Endothelial cell (in vitro differentiated cells): Measurements from ENCODE around the gene POLQ. TPM values are rescaled to one million over a fixed set of nuclear protein-coding genes. Genes with fewer than 3 reads are reported as not detected.

ENCODE experiments used
- DNase-seq: peaks from one replicate; pipeline ENCODE4 v3.0.0; 2021; ENCODE audit warnings: low spot score
- H3K27ac Mint-ChIP-seq: one replicate; pipeline ENCODE4 v1.8.0; 2021; ENCODE audit warnings: mixed read lengths, inconsistent platforms; ENCODE audit not compliant: unreplicated experiment
- H3K27me3 Mint-ChIP-seq: one replicate; pipeline ENCODE4 v1.8.0; 2021; ENCODE audit warnings: mild to moderate bottlenecking, moderate library complexity, mixed read lengths, inconsistent platforms; ENCODE audit not compliant: unreplicated experiment
- H3K36me3 Mint-ChIP-seq: one replicate; pipeline ENCODE4 v1.8.0; 2021; ENCODE audit warnings: mild to moderate bottlenecking, low read depth, mixed read lengths, inconsistent platforms; ENCODE audit not compliant: unreplicated experiment
- H3K4me1 Mint-ChIP-seq: one replicate; pipeline ENCODE4 v1.8.0; 2021; ENCODE audit warnings: mild to moderate bottlenecking, mixed read lengths, inconsistent platforms; ENCODE audit not compliant: unreplicated experiment
- H3K4me3 Mint-ChIP-seq: one replicate; pipeline ENCODE4 v1.8.0; 2021; ENCODE audit warnings: mild to moderate bottlenecking, mixed read lengths, inconsistent platforms; ENCODE audit not compliant: unreplicated experiment
- H3K9me3 Mint-ChIP-seq: one replicate; pipeline ENCODE4 v1.8.0; 2021; ENCODE audit warnings: mixed read lengths, inconsistent platforms; ENCODE audit not compliant: unreplicated experiment
- total RNA-seq: library from RNA; stranded (reverse); fragmentation: NEBNext Ultra II Directional; extraction: Animal tissue kit (Norgen Biotek cat#: 25700); gene quantifications from one replicate; pipeline ENCODE4 v1.2.1, GENCODE V29; 2021; ENCODE audit not compliant: unreplicated experiment
- TF ChIP-seq, protein P1 (sequence below): fragments of 200-600 bp; sonication (generic); IDR thresholded peaks from one replicate; pipeline ENCODE4 v1.5.0; 2021; ENCODE audit warnings: antibody characterized with exemption; ENCODE audit not compliant: unreplicated experiment

The POLQ gene
- total RNA-seq, 1 donor from 2014 or later, result 2.1 TPM

DNA sequence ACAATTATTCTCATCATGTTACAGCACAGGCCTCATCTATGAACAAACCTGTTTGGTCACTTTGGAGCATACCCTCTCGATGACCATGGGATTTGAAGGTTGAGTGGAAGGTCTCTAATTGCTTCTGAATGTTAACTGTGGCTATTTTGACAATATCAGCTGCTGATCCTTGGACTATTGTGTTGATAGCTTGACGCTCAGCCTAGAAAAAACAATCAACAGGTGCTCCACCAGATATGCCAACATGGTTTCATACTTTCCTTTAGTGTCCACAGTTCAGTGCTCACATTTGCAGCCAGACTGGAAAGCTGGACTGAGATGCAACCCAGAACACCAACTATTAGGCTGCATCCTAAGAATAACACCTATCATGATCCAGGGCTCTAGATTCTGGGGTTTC, 109.7 kb downstream of the POLQ start:
- peaks cover 2% of the 10 kb centered on the region for H3K4me1 Mint-ChIP-seq
- H3K9me3 Mint-ChIP-seq, result no peaks in the 10 kb centered on the region
- no peak overlapping the region for H3K4me3 Mint-ChIP-seq
- H3K27me3 Mint-ChIP-seq, result no peaks in the 10 kb centered on the region
- TF ChIP-seq, protein P1, sequence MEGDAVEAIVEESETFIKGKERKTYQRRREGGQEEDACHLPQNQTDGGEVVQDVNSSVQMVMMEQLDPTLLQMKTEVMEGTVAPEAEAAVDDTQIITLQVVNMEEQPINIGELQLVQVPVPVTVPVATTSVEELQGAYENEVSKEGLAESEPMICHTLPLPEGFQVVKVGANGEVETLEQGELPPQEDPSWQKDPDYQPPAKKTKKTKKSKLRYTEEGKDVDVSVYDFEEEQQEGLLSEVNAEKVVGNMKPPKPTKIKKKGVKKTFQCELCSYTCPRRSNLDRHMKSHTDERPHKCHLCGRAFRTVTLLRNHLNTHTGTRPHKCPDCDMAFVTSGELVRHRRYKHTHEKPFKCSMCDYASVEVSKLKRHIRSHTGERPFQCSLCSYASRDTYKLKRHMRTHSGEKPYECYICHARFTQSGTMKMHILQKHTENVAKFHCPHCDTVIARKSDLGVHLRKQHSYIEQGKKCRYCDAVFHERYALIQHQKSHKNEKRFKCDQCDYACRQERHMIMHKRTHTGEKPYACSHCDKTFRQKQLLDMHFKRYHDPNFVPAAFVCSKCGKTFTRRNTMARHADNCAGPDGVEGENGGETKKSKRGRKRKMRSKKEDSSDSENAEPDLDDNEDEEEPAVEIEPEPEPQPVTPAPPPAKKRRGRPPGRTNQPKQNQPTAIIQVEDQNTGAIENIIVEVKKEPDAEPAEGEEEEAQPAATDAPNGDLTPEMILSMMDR, result no peak
- H3K27ac Mint-ChIP-seq, result no peak overlapping the region
- DNase-seq, result no peak
- no peaks in the 10 kb centered on the region for H3K36me3 Mint-ChIP-seq

DNA sequence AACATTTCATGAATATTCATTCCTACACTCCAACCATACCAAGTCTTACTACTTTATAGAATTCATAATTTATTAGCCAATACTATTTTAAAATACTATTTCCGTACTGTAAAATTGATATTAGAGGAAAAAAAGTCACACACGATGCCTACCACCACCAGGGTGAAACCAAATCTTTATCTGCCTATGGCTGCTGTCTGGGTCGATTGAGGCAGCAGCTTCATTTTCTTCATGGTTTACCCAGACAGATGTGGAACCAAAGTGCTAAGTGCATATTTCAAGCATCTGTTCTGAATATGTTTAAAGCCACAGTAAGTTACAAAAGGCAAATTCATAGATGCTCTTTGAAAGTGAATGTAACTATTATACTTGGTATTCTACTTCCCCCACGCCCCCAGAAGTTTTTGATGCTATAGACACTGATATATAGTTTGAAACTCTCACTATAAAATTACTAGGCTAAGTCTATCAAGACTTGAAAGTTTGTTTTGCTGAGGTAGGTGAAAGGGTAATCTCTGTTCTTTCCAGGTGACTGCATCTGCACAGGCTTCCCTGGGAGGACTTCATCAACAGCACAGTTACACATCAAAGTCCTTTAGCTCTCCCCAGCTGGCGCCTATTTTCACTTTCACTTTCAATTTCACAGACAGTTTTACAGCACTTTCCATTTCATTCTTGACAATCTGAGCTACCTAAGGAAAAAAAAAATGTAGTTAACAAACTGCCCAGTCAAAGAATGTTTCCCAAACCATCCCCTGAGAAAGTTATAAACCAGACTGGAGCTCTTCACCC, 113.9 kb downstream of the POLQ start:
- H3K27me3 Mint-ChIP-seq, result no peaks in the 10 kb centered on the region
- peaks cover 4% of the 10 kb centered on the region for H3K36me3 Mint-ChIP-seq
- TF ChIP-seq, protein P1, result no peak
- no peaks in the 10 kb centered on the region for H3K9me3 Mint-ChIP-seq
- H3K4me1 Mint-ChIP-seq, result peaks cover 2% of the 10 kb centered on the region
- no peak overlapping the region for H3K27ac Mint-ChIP-seq
- no peak for DNase-seq
- H3K4me3 Mint-ChIP-seq, result no peak overlapping the region

DNA sequence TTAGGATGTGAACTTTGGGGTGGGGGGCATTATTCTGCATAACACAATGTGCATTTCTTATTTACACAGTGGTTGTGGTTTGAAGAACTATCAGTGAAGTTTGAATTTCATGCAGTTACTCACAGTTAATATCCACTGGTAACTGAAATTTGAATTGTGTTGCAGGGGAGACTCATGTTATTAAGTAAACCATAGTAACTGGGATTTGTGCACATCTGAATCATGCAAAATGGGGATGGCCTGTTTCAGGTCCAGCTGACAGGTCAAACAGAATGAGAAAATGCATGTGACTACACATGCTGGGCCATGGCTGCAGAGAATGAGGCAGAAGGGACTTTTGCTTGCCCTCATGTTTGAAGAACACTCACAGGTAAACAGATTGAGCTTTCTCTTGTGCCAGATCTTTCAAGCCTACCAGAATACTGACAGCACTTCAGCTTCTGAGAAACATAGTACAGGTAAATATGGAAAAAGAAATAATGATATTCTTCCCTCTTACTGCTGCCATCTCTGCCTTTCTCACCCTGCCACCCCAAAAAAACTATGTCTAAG, 115.0 kb downstream of the POLQ start:
- Mint-ChIP-seq H3K9me3 (no peaks in the 10 kb centered on the region), H3K27me3 (no peaks in the 10 kb centered on the region), H3K36me3 (peaks cover 4% of the 10 kb centered on the region), H3K4me1 (peaks cover 4% of the 10 kb centered on the region), H3K27ac (no peak overlapping the region), H3K4me3 (no peak overlapping the region)
- TF ChIP-seq, protein P1, result no peak
- no peak for DNase-seq

DNA sequence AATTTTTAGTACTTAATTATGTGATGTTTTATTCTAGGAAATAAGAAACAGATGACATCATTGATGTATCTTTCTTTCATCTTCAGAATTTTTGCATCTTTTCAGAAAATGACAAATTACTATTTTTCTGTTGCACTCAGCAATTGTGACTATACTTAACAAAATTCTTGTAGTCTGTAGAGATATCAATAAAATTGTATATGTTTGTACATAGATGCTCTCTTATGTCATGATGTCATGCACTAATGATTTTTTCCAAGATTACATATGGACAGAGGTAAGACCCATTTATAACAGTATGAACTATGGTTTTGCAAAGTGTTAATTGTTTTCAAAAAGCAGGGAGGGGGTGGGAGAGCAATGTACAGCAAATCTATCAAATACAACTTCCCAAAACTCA, 121.2 kb downstream of the POLQ start:
- H3K36me3 Mint-ChIP-seq, result no peaks in the 10 kb centered on the region
- TF ChIP-seq, protein P1, result no peak
- H3K4me3 Mint-ChIP-seq, result no peak overlapping the region
- no peak for DNase-seq
- H3K27me3 Mint-ChIP-seq, result no peaks in the 10 kb centered on the region
- peaks cover 6% of the 10 kb centered on the region for H3K4me1 Mint-ChIP-seq
- H3K27ac Mint-ChIP-seq, result no peak overlapping the region
- H3K9me3 Mint-ChIP-seq, result no peaks in the 10 kb centered on the region

DNA sequence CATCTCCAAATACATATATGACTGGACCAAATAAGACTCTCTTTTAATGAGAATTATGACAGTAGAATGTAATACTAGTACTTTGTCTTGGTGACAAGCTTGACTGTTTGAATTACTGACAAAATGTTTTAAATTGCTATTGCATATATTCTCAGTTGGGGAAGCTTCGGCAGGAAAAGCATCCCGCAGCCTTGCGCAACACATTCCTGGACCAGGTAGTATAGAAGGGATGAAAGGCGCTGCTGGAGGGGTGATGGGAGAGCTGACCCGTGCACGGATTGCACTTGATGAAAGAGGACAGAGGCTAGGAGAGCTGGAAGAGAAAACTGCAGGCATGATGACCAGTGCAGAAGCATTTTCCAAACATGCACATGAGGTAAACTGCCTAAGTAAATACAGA, 127.6 kb downstream of the POLQ start:
- TF ChIP-seq, protein P1, result no peak
- Mint-ChIP-seq H3K27me3 (no peaks in the 10 kb centered on the region), H3K9me3 (no peaks in the 10 kb centered on the region), H3K4me1 (no peaks in the 10 kb centered on the region), H3K36me3 (no peaks in the 10 kb centered on the region), H3K27ac (no peak overlapping the region), H3K4me3 (no peak overlapping the region)
- no peak for DNase-seq
